Measurements from ENCODE around the gene CD22. TPM values are rescaled to one million over a fixed set of nuclear protein-coding genes. Genes with fewer than 3 reads are reported as not detected.

The CD22 gene
- polyA plus RNA-seq, 1 donor from 2014 or later: not detected

DNA sequence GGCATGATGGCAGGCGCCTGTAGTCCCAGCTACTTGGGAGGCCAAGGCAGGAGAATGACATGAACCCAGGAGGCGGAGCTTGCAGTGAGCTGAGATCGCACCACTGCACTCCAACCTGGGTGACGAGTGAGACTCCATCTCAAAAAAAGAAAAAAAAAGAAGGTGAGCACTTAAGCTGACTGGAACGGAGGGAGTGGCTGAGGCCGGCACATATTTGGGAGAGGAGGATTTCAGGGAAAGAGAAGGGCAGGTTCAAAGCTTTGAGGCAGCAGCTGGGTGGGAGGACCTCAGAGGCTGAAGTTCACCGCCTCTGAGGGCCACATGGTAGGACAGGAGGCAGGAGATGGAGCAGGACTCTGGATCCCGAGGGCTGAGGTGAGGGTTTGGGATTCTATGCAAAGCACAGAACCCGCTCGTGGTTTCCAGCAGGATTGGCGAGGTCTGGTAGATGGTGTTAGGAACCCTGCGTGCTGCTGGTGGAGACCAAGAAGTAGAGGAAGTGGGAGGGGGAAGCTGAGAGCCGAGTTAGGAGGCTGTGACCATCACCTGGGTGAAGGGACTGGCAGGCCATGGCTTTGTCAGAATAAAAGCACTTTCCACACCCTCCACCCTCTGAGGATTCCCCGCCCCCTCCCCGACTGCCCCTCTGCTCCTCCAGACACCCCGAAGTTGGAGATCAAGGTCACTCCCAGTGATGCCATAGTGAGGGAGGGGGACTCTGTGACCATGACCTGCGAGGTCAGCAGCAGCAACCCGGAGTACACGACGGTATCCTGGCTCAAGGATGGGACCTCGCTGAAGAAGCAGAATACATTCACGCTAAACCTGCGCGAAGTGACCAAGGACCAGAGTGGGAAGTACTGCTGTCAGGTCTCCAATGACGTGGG lies 8.4 kb downstream of the CD22 start:
- H3K4me3 ChIP-seq (ENCODE audit: low read length): no peak overlapping the region
- no peak overlapping the region for H3K27ac ChIP-seq (ENCODE audit: low read length)
- no peaks in the 10 kb centered on the region for H3K79me2 ChIP-seq (replicated peaks; ENCODE audit: insufficient read depth, low read length)
- H2AFZ ChIP-seq (ENCODE audit: low read depth, low read length): no peak overlapping the region
- no peaks in the 10 kb centered on the region for H3F3A ChIP-seq (ENCODE audit: insufficient read depth, low read length, poor library complexity, severe bottlenecking)
- no peak overlapping the region for H3K9ac ChIP-seq (ENCODE audit: low read length)
- H3K9me2 ChIP-seq (ENCODE audit: insufficient read depth, low read length): no peaks in the 10 kb centered on the region
- TF ChIP-seq, protein P1, sequence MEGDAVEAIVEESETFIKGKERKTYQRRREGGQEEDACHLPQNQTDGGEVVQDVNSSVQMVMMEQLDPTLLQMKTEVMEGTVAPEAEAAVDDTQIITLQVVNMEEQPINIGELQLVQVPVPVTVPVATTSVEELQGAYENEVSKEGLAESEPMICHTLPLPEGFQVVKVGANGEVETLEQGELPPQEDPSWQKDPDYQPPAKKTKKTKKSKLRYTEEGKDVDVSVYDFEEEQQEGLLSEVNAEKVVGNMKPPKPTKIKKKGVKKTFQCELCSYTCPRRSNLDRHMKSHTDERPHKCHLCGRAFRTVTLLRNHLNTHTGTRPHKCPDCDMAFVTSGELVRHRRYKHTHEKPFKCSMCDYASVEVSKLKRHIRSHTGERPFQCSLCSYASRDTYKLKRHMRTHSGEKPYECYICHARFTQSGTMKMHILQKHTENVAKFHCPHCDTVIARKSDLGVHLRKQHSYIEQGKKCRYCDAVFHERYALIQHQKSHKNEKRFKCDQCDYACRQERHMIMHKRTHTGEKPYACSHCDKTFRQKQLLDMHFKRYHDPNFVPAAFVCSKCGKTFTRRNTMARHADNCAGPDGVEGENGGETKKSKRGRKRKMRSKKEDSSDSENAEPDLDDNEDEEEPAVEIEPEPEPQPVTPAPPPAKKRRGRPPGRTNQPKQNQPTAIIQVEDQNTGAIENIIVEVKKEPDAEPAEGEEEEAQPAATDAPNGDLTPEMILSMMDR (IDR thresholded peaks at IDR 0.05; ENCODE audit: poor library complexity, severe bottlenecking): no peak
- TF ChIP-seq, protein P2, sequence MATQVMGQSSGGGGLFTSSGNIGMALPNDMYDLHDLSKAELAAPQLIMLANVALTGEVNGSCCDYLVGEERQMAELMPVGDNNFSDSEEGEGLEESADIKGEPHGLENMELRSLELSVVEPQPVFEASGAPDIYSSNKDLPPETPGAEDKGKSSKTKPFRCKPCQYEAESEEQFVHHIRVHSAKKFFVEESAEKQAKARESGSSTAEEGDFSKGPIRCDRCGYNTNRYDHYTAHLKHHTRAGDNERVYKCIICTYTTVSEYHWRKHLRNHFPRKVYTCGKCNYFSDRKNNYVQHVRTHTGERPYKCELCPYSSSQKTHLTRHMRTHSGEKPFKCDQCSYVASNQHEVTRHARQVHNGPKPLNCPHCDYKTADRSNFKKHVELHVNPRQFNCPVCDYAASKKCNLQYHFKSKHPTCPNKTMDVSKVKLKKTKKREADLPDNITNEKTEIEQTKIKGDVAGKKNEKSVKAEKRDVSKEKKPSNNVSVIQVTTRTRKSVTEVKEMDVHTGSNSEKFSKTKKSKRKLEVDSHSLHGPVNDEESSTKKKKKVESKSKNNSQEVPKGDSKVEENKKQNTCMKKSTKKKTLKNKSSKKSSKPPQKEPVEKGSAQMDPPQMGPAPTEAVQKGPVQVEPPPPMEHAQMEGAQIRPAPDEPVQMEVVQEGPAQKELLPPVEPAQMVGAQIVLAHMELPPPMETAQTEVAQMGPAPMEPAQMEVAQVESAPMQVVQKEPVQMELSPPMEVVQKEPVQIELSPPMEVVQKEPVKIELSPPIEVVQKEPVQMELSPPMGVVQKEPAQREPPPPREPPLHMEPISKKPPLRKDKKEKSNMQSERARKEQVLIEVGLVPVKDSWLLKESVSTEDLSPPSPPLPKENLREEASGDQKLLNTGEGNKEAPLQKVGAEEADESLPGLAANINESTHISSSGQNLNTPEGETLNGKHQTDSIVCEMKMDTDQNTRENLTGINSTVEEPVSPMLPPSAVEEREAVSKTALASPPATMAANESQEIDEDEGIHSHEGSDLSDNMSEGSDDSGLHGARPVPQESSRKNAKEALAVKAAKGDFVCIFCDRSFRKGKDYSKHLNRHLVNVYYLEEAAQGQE (IDR thresholded peaks at IDR 0.05; ENCODE audit: borderline replicate concordance): no peak
- TF ChIP-seq SMC3 (conservative IDR thresholded peaks at IDR 0.05; ENCODE audit: poor library complexity) (no peak), POLR2AphosphoS5 (IDR thresholded peaks at IDR 0.05) (no peak), EZH2 (IDR thresholded peaks at IDR 0.05; ENCODE audit: borderline replicate concordance, insufficient read depth, low read length, poor library complexity, severe bottlenecking) (no peak), RAD21 (conservative IDR thresholded peaks at IDR 0.05) (no peak), MXI1 (conservative IDR thresholded peaks at IDR 0.05; ENCODE audit: poor library complexity, severe bottlenecking) (no peak), TAF1 (IDR thresholded peaks at IDR 0.05; ENCODE audit: low read depth) (no peak), EP300 (conservative IDR thresholded peaks at IDR 0.05; ENCODE audit: poor library complexity, severe bottlenecking) (no peak)
- no peaks in the 10 kb centered on the region for H3K36me3 ChIP-seq (ENCODE audit: insufficient read depth, low read length)
- no peaks in the 10 kb centered on the region for H4K20me1 ChIP-seq (ENCODE audit: insufficient read depth)
- no peak overlapping the region for H3K4me2 ChIP-seq (ENCODE audit: low read length)
- H3K27me3 ChIP-seq (ENCODE audit: insufficient read depth, low read depth, low read length): no peaks in the 10 kb centered on the region
- no peaks in the 10 kb centered on the region for H3K9me3 ChIP-seq (ENCODE audit: low read length)

DNA sequence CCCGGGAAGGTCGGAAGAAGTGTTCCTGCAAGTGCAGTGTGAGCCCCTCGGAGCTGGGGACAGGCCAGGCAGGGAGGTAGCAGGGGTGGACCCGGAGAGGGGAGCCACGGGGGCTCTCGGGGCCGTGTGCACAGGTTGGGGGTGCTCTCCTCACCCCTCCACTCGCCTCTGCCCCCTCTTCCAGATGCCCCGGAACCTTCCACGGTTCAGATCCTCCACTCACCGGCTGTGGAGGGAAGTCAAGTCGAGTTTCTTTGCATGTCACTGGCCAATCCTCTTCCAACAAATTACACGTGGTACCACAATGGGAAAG lies 9.0 kb downstream of the CD22 start:
- Histone ChIP-seq H3K4me2 (ENCODE audit: low read length) (no peak overlapping the region), H3K79me2 (replicated peaks; ENCODE audit: insufficient read depth, low read length) (no peaks in the 10 kb centered on the region), H3K36me3 (ENCODE audit: insufficient read depth, low read length) (no peaks in the 10 kb centered on the region), H4K20me1 (ENCODE audit: insufficient read depth) (no peaks in the 10 kb centered on the region), H3K27me3 (ENCODE audit: insufficient read depth, low read depth, low read length) (no peaks in the 10 kb centered on the region), H3F3A (ENCODE audit: insufficient read depth, low read length, poor library complexity, severe bottlenecking) (no peaks in the 10 kb centered on the region), H2AFZ (ENCODE audit: low read depth, low read length) (no peak overlapping the region), H3K27ac (ENCODE audit: low read length) (no peak overlapping the region), H3K9me3 (ENCODE audit: low read length) (no peaks in the 10 kb centered on the region), H3K9me2 (ENCODE audit: insufficient read depth, low read length) (no peaks in the 10 kb centered on the region), H3K9ac (ENCODE audit: low read length) (no peak overlapping the region), H3K4me3 (ENCODE audit: low read length) (no peak overlapping the region)
- no peak for TF ChIP-seq RAD21 (conservative IDR thresholded peaks at IDR 0.05)
- TF ChIP-seq MXI1 (conservative IDR thresholded peaks at IDR 0.05; ENCODE audit: poor library complexity, severe bottlenecking): no peak
- TF ChIP-seq TAF1 (IDR thresholded peaks at IDR 0.05; ENCODE audit: low read depth): no peak
- no peak for TF ChIP-seq POLR2AphosphoS5 (IDR thresholded peaks at IDR 0.05)
- TF ChIP-seq EP300 (conservative IDR thresholded peaks at IDR 0.05; ENCODE audit: poor library complexity, severe bottlenecking): no peak
- TF ChIP-seq, protein P1 (IDR thresholded peaks at IDR 0.05; ENCODE audit: poor library complexity, severe bottlenecking): no peak
- no peak for TF ChIP-seq SMC3 (conservative IDR thresholded peaks at IDR 0.05; ENCODE audit: poor library complexity)

Data from neural cell (in vitro differentiated cells).